ENCODE data around the gene MSS51.

Gene MSS51

DNA sequence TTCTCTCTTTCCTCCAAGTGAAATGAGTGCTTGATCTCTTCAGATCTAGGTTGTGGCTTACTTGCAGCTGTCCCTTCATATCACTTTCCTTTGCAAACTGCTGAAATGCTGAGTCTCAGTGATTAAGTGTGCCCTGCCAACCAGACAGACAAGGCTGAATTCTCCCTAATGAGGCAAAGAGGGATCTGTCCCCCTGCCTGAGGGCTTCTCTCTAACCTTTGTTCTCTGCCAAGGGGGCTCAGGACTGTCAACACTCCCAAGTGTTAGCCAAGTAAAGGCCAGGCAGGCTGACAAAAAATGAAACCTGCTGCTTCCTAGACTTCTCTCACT, at the start of gene MSS51:
MSS51 (minus strand) TSS at position 24 of the 330 bp plus-strand sequence. CDS start 5,277 bp downstream, outside the sequence.
- H3K4me3 ChIP-seq (ENCODE audit: low read depth, low read length), result no peak within 1 kb of the TSS
- no peak for TF ChIP-seq MYC (IDR thresholded peaks at IDR 0.05; ENCODE audit: low read depth, low read length)
- TF ChIP-seq, protein P1, sequence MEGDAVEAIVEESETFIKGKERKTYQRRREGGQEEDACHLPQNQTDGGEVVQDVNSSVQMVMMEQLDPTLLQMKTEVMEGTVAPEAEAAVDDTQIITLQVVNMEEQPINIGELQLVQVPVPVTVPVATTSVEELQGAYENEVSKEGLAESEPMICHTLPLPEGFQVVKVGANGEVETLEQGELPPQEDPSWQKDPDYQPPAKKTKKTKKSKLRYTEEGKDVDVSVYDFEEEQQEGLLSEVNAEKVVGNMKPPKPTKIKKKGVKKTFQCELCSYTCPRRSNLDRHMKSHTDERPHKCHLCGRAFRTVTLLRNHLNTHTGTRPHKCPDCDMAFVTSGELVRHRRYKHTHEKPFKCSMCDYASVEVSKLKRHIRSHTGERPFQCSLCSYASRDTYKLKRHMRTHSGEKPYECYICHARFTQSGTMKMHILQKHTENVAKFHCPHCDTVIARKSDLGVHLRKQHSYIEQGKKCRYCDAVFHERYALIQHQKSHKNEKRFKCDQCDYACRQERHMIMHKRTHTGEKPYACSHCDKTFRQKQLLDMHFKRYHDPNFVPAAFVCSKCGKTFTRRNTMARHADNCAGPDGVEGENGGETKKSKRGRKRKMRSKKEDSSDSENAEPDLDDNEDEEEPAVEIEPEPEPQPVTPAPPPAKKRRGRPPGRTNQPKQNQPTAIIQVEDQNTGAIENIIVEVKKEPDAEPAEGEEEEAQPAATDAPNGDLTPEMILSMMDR (IDR thresholded peaks at IDR 0.05; ENCODE audit: low read depth, low read length), result no peak
- no peak for TF ChIP-seq POLR2A (IDR thresholded peaks at IDR 0.05; ENCODE audit: extremely low read depth, insufficient read length)
- TF ChIP-seq, protein P2, sequence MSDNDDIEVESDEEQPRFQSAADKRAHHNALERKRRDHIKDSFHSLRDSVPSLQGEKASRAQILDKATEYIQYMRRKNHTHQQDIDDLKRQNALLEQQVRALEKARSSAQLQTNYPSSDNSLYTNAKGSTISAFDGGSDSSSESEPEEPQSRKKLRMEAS (IDR thresholded peaks at IDR 0.05; ENCODE audit: low read depth, low read length), result no peak
- no peak for DNase-seq (ENCODE audit: low read depth)

DNA sequence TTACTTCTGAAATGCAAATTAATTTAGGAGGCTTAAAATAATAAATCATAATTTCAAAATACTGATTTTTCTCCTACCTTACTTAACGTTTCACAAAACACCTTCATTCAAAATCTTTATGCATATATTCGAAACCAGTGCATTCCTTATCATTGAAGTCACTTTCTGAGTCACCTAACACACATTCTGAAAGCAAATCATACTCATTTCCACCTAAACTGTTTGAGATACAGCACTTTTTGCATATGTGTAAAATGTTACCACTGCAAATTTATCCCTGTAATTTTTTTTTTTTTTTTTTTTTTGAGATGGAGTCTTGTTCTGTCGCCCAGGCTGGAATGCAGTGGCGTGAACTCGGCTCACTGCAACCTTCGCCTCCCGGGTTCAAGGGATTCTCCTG, 46.8 kb upstream of the MSS51 start:
- TF ChIP-seq, protein P1 (IDR thresholded peaks at IDR 0.05; ENCODE audit: low read depth, low read length), result no peak
- no peak for TF ChIP-seq MYC (IDR thresholded peaks at IDR 0.05; ENCODE audit: low read depth, low read length)
- no peak for TF ChIP-seq POLR2A (IDR thresholded peaks at IDR 0.05; ENCODE audit: extremely low read depth, insufficient read length)
- TF ChIP-seq, protein P2 (IDR thresholded peaks at IDR 0.05; ENCODE audit: low read depth, low read length), result no peak
- H3K4me3 ChIP-seq (ENCODE audit: low read depth, low read length), result no peak overlapping the region
- no peak for DNase-seq (ENCODE audit: low read depth)

DNA sequence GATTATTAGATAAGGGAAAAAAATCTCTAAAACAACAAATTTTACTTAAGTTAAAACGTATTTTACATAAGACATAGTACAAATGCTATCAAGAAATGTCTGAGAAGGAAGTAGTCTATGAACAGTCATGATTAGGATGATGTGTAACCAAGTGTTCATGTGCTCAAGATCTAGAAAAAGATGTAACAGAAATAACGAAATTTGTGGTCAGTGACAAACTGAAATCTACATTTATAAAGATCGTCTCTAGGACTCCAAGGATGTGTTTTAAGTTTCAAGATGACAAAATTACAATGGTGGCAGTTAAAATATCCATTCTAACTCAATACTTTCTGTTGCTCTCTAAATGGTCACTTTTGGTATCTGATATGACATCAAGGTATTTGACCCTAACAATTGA, 45.3 kb upstream of the MSS51 start:
- no peak for TF ChIP-seq POLR2A (IDR thresholded peaks at IDR 0.05; ENCODE audit: extremely low read depth, insufficient read length)
- TF ChIP-seq MYC (IDR thresholded peaks at IDR 0.05; ENCODE audit: low read depth, low read length), result no peak
- TF ChIP-seq, protein P2 (IDR thresholded peaks at IDR 0.05; ENCODE audit: low read depth, low read length), result no peak
- TF ChIP-seq, protein P1 (IDR thresholded peaks at IDR 0.05; ENCODE audit: low read depth, low read length), result no peak
- no peak for DNase-seq (ENCODE audit: low read depth)
- H3K4me3 ChIP-seq (ENCODE audit: low read depth, low read length), result no peak overlapping the region

DNA sequence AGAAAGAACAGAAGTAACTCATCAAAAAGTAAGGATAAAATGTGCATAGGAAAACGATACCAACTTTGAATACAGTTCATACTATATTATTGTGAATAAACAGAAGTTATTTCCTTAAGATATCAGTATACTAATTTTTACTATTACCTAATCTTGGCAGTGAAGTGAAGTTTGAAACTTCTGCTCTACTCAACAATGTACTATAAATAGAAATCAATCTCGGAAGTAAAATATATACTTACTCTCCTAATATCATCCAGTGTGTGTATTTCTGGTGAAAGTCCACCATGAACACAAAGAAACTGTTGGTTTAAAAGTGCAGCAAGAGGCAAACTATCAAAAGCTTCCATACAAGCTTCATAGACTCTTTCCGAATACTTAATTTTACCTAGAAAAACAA, 37.9 kb upstream of the MSS51 start:
- TF ChIP-seq, protein P1 (IDR thresholded peaks at IDR 0.05; ENCODE audit: low read depth, low read length), result no peak
- TF ChIP-seq MYC (IDR thresholded peaks at IDR 0.05; ENCODE audit: low read depth, low read length) (no peak), POLR2A (IDR thresholded peaks at IDR 0.05; ENCODE audit: extremely low read depth, insufficient read length) (no peak)
- TF ChIP-seq, protein P2 (IDR thresholded peaks at IDR 0.05; ENCODE audit: low read depth, low read length), result no peak

DNA sequence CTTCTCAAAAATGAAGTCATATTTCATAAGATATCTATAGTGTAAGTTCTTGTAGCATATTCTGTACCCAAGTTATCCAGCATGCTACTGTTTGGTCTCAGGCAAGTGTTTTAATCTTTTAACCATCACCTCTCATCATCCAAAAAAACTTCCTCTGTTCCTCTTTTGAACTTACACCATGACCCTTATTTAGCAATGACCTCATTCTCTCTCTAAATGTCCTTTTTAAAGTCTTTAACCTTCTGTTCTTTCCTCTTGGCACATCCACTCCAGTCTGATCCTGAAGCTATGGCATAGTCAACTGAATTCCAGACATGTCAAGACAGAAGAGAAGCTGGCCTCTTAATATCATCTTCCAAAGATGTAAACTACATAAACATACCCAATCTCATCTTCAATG, 36.2 kb upstream of the MSS51 start:
- TF ChIP-seq, protein P1 (IDR thresholded peaks at IDR 0.05; ENCODE audit: low read depth, low read length), result no peak
- no peak for TF ChIP-seq POLR2A (IDR thresholded peaks at IDR 0.05; ENCODE audit: extremely low read depth, insufficient read length)
- TF ChIP-seq, protein P2 (IDR thresholded peaks at IDR 0.05; ENCODE audit: low read depth, low read length), result no peak
- TF ChIP-seq MYC (IDR thresholded peaks at IDR 0.05; ENCODE audit: low read depth, low read length), result no peak
- no peak for DNase-seq (ENCODE audit: low read depth)
- no peak overlapping the region for H3K4me3 ChIP-seq (ENCODE audit: low read depth, low read length)

More for the DNA sequence above, 37.9 kb upstream of the MSS51 start:
- no peak overlapping the region for H3K4me3 ChIP-seq (ENCODE audit: low read depth, low read length)
- no peak for DNase-seq (ENCODE audit: low read depth)

DNA sequence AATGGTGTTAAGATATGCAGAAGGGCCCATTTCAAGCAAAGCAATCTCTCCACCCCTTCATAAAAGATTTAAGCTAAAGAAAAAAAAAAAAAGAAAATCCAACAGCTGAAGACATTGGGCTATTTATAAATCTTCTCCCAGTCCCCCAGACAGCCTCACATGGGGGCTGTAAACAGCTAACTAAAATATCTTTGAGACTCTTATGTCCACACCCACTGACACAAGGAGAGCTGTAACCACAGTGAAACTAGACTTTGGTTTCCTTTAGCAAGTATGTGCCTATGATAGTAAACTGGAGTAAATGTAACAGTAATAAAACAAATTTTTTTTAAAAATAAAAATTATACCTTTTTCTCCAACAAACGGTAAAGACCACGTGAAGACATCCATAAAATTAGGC, 33.8 kb upstream of the MSS51 start:
- TF ChIP-seq, protein P2 (IDR thresholded peaks at IDR 0.05; ENCODE audit: low read depth, low read length), result no peak
- TF ChIP-seq, protein P1 (IDR thresholded peaks at IDR 0.05; ENCODE audit: low read depth, low read length), result no peak
- no peak for TF ChIP-seq POLR2A (IDR thresholded peaks at IDR 0.05; ENCODE audit: extremely low read depth, insufficient read length)
- H3K4me3 ChIP-seq (ENCODE audit: low read depth, low read length), result no peak overlapping the region
- no peak for DNase-seq (ENCODE audit: low read depth)

Measured in NB4 (cell line).